Raji (cell line): ENCODE data around the gene TOMM20.

Experiments used
- POLR2A ChIP-seq: IDR thresholded peaks from 2 replicates; pipeline ENCODE4 v1.6.1; 2011; ENCODE audit warnings: low read depth, low read length, control low read depth; ENCODE audit not compliant: insufficient read depth

TOMM20 gene

GRCh38 chr1:235128456-235129328, at the start of gene TOMM20:
TSS of gene TOMM20 (minus strand) at chr1:235128837. CDS start at chr1:235128715, 122 bp downstream.
- peak; percentile 96 for TF ChIP-seq POLR2A

- TF ChIP-seq POLR2A = no peak
These were observed 47.8 kb upstream of the TOMM20 start for GRCh38 chr1:235176486-235176885.

GRCh38 chr1:235169986-235170385, 41.3 kb upstream of the TOMM20 start:
- TF ChIP-seq POLR2A = no peak

GRCh38 chr1:235168375-235168774, 39.7 kb upstream of the TOMM20 start:
- TF ChIP-seq POLR2A = no peak

- no peak for TF ChIP-seq POLR2A
These were observed 33.2 kb upstream of the TOMM20 start for GRCh38 chr1:235161685-235162327.

- peak; percentile 97 for TF ChIP-seq POLR2A
These were observed 32.5 kb upstream of the TOMM20 start, which contains the start of gene RBM34 for GRCh38 chr1:235160957-235161684. TSS of gene RBM34 (minus strand) at chr1:235161250. CDS start at chr1:235161226, 24 bp downstream.

GRCh38 chr1:235160383-235160956, 31.8 kb upstream of the TOMM20 start:
- no peak for TF ChIP-seq POLR2A

GRCh38 chr1:235158680-235159079, 30.0 kb upstream of the TOMM20 start:
- TF ChIP-seq POLR2A = no peak

- TF ChIP-seq POLR2A = no peak
These were observed 28.5 kb upstream of the TOMM20 start for GRCh38 chr1:235157150-235157549.

- TF ChIP-seq POLR2A = no peak
These were observed 28.1 kb upstream of the TOMM20 start for GRCh38 chr1:235156740-235157139.

GRCh38 chr1:235156265-235156664, 27.6 kb upstream of the TOMM20 start:
- TF ChIP-seq POLR2A = no peak

GRCh38 chr1:235152235-235152634, 23.6 kb upstream of the TOMM20 start:
- no peak for TF ChIP-seq POLR2A

- TF ChIP-seq POLR2A = no peak
These were observed 22.4 kb upstream of the TOMM20 start for GRCh38 chr1:235151033-235151432.

- no peak for TF ChIP-seq POLR2A
These were observed 21.2 kb upstream of the TOMM20 start for GRCh38 chr1:235149824-235150223.

- no peak for TF ChIP-seq POLR2A
These were observed 18.6 kb upstream of the TOMM20 start for GRCh38 chr1:235147269-235147668.
